IPS-NIHi11 (cell line): ENCODE data around the gene OR2D2.
"Not testable (repeated sequence)": the region's sequence is repeated elsewhere in the genome, so short reads cannot be mapped to it uniquely, and the experiment has no call there.

ENCODE experiments used
- DNase-seq: peaks from one replicate; pipeline ENCODE4 v3.0.0; 2012; ENCODE audit warnings: mixed read lengths, low spot score

OR2D2 gene

GRCh38 chr11:6882751-6883150, 9.5 kb downstream of the OR2D2 start:
- no peak for DNase-seq

GRCh38 chr11:6876914-6877313, 15.4 kb downstream of the OR2D2 start:
- DNase-seq: no peak

GRCh38 chr11:6876325-6876724, 16.0 kb downstream of the OR2D2 start, which contains the start of gene OR10A4:
Gene OR10A4, plus strand, starts transcription at chr11:6876625. Its CDS starts 23 bp downstream, at chr11:6876648.
- DNase-seq: no peak

GRCh38 chr11:6875761-6876160, 16.5 kb downstream of the OR2D2 start:
- DNase-seq: no peak

- no peak for DNase-seq
Measured at GRCh38 chr11:6871278-6871677, 21.0 kb downstream of the OR2D2 start.

GRCh38 chr11:6864438-6864837, 27.9 kb downstream of the OR2D2 start:
- no peak for DNase-seq

- DNase-seq: peak; percentile 14
Measured at GRCh38 chr11:6862961-6863360, 29.3 kb downstream of the OR2D2 start, which contains the start of gene OR10A2. Gene OR10A2, plus strand, starts transcription at chr11:6863057. Its CDS starts 6,698 bp downstream, at chr11:6869755.

GRCh38 chr11:6856871-6857270, 35.4 kb downstream of the OR2D2 start:
- no peak for DNase-seq

- no peak for DNase-seq
Measured at GRCh38 chr11:6855971-6856541, 36.2 kb downstream of the OR2D2 start.

GRCh38 chr11:6854801-6855200, 37.5 kb downstream of the OR2D2 start:
- not testable (repeated sequence) for DNase-seq

- no peak for DNase-seq
Measured at GRCh38 chr11:6850526-6850925, 41.8 kb downstream of the OR2D2 start.

- DNase-seq: no peak
Measured at GRCh38 chr11:6845383-6845782, 46.9 kb downstream of the OR2D2 start, which contains the start of gene OR10A5. Gene OR10A5, plus strand, starts transcription at chr11:6845683. Its CDS starts 0 bp downstream, at chr11:6845683.

GRCh38 chr11:6844356-6844755, 47.9 kb downstream of the OR2D2 start:
- no peak for DNase-seq

GRCh38 chr11:6843670-6844069, 48.6 kb downstream of the OR2D2 start:
- DNase-seq: peak; percentile 22

- no peak for DNase-seq
Measured at GRCh38 chr11:6841694-6842093, 50.6 kb downstream of the OR2D2 start.
